ENCODE measurements around the gene NALCN. TPM values are rescaled to one million over a fixed set of nuclear protein-coding genes. Genes with fewer than 3 reads are reported as not detected.

NALCN gene
- total RNA-seq, 1 donor from 2014 or later, result not detected

DNA sequence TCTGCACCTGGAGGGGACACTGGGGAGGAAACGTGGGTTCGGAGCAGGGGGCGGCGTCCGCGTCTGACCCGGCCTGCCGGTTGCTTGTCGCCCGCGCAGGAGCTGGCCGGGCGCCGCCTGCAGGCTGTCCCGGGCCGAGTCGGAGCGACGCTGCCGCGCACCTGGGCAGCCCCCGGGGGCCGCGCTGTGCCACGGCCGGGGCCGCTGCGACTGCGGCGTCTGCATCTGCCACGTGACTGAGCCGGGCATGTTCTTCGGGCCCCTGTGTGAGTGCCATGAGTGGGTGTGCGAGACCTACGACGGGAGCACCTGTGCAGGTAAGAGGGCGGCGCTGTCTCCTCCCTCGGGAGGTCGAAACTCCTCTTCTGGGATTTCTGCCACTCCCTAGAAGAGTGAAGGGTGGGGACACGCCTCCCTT lies 37.5 kb upstream of the NALCN start:
- Mint-ChIP-seq H3K9me3 (no peaks in the 10 kb centered on the region), H3K4me3 (no peak overlapping the region), H3K27me3 (peaks cover 8% of the 10 kb centered on the region), H3K36me3 (ENCODE audit: low read depth) (no peaks in the 10 kb centered on the region), H3K4me1 (peaks cover 4% of the 10 kb centered on the region), H3K27ac (no peak overlapping the region)
- TF ChIP-seq, protein P1, sequence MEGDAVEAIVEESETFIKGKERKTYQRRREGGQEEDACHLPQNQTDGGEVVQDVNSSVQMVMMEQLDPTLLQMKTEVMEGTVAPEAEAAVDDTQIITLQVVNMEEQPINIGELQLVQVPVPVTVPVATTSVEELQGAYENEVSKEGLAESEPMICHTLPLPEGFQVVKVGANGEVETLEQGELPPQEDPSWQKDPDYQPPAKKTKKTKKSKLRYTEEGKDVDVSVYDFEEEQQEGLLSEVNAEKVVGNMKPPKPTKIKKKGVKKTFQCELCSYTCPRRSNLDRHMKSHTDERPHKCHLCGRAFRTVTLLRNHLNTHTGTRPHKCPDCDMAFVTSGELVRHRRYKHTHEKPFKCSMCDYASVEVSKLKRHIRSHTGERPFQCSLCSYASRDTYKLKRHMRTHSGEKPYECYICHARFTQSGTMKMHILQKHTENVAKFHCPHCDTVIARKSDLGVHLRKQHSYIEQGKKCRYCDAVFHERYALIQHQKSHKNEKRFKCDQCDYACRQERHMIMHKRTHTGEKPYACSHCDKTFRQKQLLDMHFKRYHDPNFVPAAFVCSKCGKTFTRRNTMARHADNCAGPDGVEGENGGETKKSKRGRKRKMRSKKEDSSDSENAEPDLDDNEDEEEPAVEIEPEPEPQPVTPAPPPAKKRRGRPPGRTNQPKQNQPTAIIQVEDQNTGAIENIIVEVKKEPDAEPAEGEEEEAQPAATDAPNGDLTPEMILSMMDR (IDR thresholded peaks at IDR 0.05), result no peak
- ChIA-PET CTCF (no interaction called here), POLR2A (no interaction called here)
- ATAC-seq (ENCODE audit: low read depth) (no peak), DNase-seq (no peak)
- intact Hi-C loops (cut with micrococcal nuclease), result no loop called here

DNA sequence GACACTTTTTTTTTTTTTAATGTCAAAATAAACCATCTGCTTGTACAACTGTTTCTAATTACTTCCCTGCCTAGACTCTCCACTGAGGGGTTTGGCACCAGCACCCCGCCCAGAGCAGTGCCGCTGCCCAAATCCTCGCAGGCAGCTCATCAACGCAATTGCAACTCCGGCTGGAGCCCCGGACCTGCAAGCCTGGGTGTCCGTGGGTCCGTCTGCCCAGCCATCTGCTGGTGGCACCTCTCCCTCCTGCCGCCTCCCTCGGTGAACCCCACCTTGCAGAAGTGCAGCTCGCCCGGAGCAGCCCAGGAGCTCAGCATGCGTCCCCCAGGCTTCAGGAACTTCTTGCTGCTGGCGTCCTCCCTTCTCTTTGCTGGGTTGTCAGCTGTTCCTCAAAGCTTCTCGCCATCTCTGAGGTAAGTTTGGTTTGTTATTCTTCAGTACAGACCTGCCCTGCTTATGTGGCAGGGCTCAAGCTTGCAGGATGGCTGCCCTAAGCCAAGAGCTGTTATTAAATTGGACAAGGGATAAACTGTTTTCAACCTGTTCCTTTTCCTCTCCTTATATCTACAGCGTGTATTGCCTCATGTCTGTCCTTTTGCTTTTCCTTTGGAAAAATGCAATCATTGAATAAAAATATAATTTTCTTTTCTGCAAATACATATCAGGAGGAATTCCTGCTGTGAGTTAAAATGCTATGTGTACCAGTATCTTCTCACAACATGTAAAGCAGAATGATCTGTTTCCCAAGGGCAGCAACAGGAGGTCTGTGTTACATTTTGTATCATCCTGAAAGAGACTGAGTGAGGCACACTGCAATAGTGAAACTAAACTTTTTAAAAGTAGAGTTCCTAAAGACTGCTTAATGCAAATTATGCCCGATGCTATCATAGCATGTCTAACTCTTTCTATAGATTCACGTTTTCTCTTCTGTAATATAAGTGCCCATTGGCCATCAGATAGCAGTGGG lies 36.5 kb upstream of the NALCN start, which contains the start of gene ITGBL1:
Gene ITGBL1 (plus strand): TSS at position 157 of the 967 bp plus-strand sequence. CDS start 159 bp downstream, at position 316.
- ATAC-seq (ENCODE audit: low read depth), result no peak
- no peaks in the 10 kb centered on the region for H3K36me3 Mint-ChIP-seq (ENCODE audit: low read depth)
- H3K4me3 Mint-ChIP-seq, result no peak within 1 kb of the TSS
- intact Hi-C loops (cut with micrococcal nuclease), result no loop called here
- H3K9me3 Mint-ChIP-seq, result no peaks in the 10 kb centered on the region
- POLR2A ChIA-PET, result no interaction called here
- TF ChIP-seq, protein P1 (IDR thresholded peaks at IDR 0.05), result no peak
- no peak within 1 kb of the TSS for H3K27ac Mint-ChIP-seq
- peaks cover 4% of the 10 kb centered on the region for H3K4me1 Mint-ChIP-seq
- no peak for DNase-seq
- H3K27me3 Mint-ChIP-seq, result peaks cover 8% of the 10 kb centered on the region
- CTCF ChIA-PET, result no interaction called here

DNA sequence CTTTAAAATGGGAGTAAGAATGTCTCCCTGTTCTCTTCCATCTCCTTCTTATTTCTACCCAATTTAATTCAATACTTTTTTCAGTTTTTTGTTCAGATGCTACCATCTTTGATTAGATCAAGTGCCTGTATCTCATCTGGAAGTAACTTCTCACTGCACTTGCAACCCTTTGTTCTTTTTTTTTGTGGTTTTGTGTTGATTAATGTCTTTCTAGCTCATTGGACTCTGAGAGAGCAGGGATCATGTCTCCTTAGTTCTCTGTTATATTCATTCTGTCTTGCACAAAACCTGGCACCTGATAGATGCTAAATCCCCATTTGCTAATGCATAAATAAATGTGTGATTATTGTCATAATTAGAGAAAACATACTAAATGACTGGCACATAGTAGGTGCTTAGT lies 35.3 kb upstream of the NALCN start:
- H3K36me3 Mint-ChIP-seq (ENCODE audit: low read depth), result no peaks in the 10 kb centered on the region
- no peak for DNase-seq
- TF ChIP-seq, protein P1 (IDR thresholded peaks at IDR 0.05), result no peak
- peaks cover 4% of the 10 kb centered on the region for H3K4me1 Mint-ChIP-seq
- intact Hi-C loops (cut with micrococcal nuclease), result no loop called here
- no peak for ATAC-seq (ENCODE audit: low read depth)
- POLR2A ChIA-PET, result no interaction called here
- CTCF ChIA-PET, result no interaction called here
- H3K27me3 Mint-ChIP-seq, result peaks cover 8% of the 10 kb centered on the region
- H3K4me3 Mint-ChIP-seq, result no peak overlapping the region
- H3K9me3 Mint-ChIP-seq, result no peaks in the 10 kb centered on the region
- no peak overlapping the region for H3K27ac Mint-ChIP-seq

DNA sequence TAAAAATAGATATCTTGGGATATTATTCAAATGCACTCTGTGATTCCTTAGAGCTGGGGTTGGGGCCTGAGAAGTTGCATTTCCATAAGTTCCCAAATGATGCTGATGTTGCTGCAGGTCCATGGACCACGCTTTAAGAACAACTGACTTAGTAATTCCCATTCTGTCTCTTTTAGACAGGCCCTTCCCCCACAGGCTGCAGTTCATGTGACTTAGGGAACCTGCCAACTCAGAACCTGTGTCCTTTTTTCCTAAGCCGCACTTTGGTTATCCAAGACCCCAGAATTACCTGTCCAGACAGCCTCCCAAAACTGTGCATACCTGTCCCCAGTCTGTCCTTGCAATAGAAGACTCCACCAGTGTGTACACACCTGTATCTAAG lies 34.4 kb upstream of the NALCN start:
- H3K27me3 Mint-ChIP-seq, result peaks cover 8% of the 10 kb centered on the region
- DNase-seq, result no peak
- intact Hi-C loops (cut with micrococcal nuclease), result no loop called here
- no peaks in the 10 kb centered on the region for H3K36me3 Mint-ChIP-seq (ENCODE audit: low read depth)
- H3K27ac Mint-ChIP-seq, result no peak overlapping the region
- TF ChIP-seq, protein P1 (IDR thresholded peaks at IDR 0.05), result no peak
- ChIA-PET CTCF (no interaction called here), POLR2A (no interaction called here)
- H3K4me1 Mint-ChIP-seq, result peaks cover 4% of the 10 kb centered on the region
- no peak overlapping the region for H3K4me3 Mint-ChIP-seq
- ATAC-seq (ENCODE audit: low read depth), result no peak
- H3K9me3 Mint-ChIP-seq, result no peaks in the 10 kb centered on the region

DNA sequence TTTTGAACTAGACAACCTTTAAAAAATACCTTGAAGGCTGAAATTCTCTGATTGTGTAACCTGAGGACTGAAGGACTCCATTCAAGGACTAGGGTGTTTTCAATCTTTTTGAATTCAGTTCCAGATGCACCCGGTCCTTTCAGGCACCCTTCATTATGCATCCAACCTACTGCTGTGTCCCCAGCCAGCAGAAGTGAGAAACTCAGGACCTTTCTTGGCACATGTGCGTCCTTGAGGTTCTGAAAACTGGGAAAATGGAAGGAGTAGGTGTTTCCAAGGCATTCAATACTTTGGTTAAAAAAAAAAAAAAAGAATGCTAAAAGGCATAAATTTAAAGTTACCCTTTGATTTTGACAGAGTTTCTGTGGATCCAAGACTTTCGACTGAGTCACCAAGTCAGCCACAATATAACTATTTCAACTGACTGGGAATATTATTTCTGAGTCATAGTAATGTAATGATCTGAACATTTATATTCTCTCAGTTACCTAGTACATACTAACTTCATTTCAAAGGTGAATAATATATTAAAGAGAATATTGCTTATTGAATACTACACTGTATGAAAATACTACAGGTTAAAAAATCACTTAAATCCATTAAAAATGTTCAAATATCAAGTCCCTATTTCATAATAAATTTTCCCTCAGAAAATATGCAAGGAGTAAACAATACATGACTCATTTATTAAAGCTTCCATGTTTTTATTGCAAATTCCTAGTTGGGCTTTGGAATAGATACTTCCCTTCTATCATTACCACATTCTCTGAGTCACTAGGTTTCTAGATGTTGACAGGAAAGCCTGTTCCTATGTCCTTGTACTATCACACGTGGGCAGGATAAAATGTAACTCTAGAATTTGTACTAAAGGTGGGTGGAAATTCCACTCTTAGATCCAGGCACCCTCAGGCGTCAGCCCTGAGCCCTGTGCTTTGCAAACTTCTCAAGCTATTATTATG lies 33.8 kb upstream of the NALCN start:
- DNase-seq (no peak), ATAC-seq (ENCODE audit: low read depth) (no peak)
- Mint-ChIP-seq H3K36me3 (ENCODE audit: low read depth) (no peaks in the 10 kb centered on the region), H3K4me1 (peaks cover 4% of the 10 kb centered on the region), H3K4me3 (no peak overlapping the region), H3K27me3 (peaks cover 8% of the 10 kb centered on the region), H3K27ac (no peak overlapping the region), H3K9me3 (no peaks in the 10 kb centered on the region)
- TF ChIP-seq, protein P1 (IDR thresholded peaks at IDR 0.05), result no peak
- POLR2A ChIA-PET, result no interaction called here
- intact Hi-C loops (cut with micrococcal nuclease), result no loop called here
- CTCF ChIA-PET, result no interaction called here

All from activated B cell treated with CpG ODN at 0.5 μM for 24 hours (primary cell).